GM19438 (cell line): Measurements from ENCODE around the gene TBR1.

Experiments used
- ATAC-seq: cut with Tn5 transposase; IDR thresholded peaks from one replicate; pipeline ENCODE4 v1.9.1; 2021; ENCODE audit warnings: low read depth; ENCODE audit not compliant: unreplicated experiment

Gene TBR1

DNA sequence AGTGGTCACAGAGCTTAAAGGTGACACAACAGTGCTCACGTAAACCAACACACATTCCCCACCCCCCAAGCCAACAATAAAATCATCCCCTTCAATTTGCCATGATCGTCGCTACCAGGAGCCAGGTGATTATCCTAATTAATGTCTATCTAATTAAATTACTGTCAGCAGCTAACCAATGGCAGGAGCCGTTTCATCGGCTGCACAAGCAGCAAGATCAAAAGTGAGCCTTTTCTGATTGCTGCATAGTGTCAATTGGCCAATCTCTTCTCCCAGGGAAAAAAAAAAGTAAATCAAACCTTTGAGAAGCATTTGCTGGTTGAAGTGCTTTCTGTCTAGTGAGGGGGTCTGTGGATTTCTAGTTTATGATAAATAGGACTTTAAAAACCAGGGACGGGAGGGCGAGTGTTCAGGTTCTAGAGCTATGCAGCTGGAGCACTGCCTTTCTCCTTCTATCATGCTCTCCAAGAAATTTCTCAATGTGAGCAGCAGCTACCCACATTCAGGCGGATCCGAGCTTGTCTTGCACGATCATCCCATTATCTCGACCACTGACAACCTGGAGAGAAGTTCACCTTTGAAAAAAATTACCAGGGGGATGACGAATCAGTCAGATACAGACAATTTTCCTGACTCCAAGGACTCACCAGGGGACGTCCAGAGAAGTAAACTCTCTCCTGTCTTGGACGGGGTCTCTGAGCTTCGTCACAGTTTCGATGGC lies at the start of gene TBR1:
TSS of gene TBR1 (plus strand) at position 311 of the 721 bp plus-strand sequence. CDS start at position 425, 114 bp downstream.
- ATAC-seq = no peak

DNA sequence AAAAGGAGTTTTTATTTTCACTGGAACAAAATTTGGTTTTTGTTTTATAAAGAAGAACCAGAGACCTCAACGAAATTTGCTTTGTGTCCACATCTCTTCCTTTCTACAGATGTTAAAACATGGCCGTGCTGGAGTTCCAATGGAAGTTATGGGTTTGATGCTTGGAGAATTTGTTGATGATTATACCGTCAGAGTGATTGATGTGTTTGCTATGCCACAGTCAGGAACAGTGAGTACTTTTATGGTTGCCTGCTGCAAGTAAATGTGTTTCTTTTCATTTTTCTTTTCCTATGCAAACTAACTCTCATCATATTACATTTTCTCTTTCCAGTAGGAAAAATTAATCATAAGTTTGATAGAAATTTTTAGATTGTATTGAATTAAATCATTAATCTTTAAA lies 48.4 kb upstream of the TBR1 start:
- ATAC-seq = no peak

DNA sequence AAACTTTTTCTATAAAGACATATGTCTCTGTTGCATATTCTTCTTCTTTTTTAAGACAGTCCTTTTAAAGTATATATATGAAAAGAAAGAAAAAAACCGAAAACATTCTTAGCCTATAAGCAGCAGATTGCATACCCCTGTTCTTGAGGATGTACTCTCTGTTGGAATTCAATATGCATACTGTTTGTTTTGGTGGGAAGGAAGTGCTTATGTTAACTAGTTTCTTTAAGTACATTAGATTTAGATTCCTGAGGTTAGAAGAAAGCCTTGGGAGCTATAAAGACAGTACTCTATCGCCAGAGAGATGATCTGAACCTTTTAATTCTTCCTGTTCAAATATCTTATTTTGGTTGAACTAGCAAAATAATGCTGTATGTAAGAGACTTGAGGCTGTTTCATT lies 46.8 kb upstream of the TBR1 start:
- no peak for ATAC-seq

DNA sequence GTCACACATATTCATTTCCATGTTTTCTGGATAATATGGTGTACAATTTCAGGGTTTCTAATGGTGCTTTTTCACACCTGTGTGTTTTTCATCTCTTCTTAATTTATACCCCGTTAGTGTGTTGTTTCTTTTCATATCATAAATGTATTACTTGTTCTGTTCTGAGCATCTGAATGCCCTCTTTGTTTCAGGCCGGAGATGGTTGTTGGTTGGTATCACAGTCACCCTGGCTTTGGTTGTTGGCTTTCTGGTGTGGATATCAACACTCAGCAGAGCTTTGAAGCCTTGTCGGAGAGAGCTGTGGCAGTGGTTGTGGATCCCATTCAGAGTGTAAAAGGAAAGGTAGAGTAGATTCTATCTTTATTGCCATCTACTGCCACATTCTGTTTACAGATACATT lies 45.1 kb upstream of the TBR1 start:
- ATAC-seq = no peak

DNA sequence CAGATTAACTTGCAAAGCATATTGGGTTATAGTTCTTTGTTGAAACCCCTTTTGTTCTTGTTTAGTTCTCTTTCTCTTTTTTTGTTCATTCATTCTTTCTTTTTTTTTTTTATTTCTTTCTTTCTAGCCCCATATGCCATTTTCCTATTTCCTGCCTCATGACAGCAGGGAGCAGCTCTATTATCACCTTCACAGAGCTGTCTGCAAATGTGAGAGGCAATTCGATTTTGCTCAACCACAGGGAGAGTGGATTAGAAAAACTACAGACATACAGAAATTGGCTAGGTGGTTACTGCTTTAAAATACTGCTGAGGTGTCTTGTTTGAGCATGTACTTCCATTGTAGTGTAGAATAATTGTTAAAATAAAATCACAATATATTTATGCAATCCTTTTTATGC lies 44.2 kb upstream of the TBR1 start:
- no peak for ATAC-seq

DNA sequence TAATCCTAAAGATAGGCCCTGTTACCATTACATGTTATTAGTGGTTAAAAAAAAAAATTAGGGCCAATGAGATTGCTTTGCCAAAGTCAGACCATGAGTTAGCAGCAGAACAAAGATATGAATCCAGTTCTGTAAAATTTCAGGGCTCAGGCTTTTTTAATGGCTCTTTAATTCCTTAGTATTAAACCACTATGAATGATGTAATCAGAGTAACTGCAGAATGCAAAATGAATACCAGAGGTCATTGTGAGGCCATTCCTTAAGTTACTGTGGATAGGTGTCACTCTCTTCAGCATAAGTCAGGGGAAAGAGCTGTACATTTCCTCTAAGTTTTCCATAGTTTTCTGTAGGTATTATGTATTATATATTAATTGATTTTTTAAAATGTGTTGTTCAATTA lies 42.2 kb upstream of the TBR1 start:
- no peak for ATAC-seq

DNA sequence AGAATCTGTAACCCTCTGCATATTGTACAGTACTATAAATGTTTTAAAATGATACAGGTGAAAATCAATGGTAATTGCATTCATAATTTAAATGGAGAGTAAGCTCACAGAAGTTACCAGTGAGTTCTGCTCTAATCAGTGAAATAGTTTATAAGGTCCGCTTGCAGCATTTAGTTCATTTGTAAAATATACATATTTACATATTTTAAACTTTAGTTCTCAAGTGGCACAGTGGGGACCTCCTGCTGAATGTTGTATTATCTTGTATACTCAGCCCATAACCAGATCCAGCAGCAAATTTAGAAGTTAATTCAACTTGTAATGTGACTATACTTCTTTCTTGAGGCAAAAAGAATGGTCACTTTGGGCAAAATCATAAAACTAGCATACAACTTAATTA lies 41.7 kb upstream of the TBR1 start:
- ATAC-seq = no peak

DNA sequence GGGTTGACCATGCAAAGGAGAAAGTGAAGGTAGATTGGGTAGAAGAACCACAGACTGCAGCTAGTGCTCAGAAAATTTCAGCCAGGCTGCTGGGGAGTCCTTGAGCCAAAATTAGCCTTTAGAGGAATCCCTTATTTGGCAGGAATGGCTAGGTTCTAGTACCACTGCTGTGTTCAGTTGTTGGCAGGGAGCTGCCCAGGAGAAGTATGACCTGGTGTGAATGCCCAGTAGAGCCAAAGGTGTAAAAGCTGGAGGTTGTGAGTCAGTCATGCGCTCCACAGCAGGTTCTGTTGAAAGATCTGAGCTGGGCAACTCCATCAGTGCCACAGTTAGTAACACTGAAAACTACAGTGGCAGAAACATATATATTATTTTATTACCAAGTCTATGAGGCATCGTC lies 36.4 kb upstream of the TBR1 start:
- no peak for ATAC-seq

DNA sequence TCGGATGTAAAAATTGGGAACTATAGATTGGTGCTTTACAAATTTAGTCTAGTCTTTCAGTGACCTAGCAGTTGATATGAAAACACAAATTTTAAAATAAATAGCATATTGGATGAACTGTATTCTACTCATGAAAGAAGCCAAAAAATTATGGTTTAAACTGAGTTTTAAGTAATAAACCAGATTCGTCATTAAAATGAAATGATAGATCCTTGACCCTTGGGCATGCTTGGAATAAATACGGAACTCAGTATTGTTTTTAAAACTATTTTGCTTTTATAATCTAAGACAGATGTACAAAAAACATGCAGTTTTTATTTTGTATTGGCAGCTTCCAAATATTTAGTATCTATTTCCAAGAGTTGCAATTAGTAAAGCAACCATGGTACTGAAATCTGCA lies 34.6 kb upstream of the TBR1 start:
- no peak for ATAC-seq

DNA sequence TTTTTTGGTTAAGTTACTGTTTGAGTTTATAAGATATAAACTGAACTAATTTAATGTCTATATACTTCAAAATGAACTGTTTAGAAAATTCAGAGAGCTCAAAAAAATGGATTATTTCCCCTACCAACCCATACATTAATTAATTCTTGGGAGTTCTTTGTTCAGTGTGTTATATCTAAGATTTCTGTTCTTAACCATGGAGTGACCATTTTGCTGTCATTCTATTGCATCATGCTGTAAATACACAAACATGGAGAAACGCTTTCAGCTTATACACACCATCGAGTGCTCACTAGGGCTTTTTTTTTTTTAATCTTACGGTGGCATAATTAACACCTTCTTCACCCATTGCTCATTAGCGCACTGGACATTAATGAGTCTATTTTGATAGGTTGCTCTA lies 33.4 kb upstream of the TBR1 start:
- no peak for ATAC-seq

DNA sequence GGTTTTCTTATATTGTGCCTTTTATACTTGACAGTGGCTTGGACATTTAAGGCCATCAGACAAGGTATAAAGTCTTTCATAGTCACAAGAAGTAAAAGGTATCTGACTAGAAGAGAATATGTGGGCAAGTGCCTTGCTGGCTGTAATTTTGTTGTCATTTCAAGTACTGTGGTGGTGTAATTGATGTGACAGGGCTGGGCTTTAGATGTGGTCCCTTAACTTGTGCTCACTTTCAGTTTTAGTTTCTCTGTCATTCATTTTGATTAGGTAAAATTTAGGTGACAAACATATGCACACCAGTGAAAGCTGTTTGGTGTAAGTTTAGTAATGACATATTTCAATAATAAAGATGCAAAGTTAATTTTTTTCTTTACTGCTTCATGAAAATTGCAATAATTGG lies 31.2 kb upstream of the TBR1 start:
- ATAC-seq = peak; percentile 65

DNA sequence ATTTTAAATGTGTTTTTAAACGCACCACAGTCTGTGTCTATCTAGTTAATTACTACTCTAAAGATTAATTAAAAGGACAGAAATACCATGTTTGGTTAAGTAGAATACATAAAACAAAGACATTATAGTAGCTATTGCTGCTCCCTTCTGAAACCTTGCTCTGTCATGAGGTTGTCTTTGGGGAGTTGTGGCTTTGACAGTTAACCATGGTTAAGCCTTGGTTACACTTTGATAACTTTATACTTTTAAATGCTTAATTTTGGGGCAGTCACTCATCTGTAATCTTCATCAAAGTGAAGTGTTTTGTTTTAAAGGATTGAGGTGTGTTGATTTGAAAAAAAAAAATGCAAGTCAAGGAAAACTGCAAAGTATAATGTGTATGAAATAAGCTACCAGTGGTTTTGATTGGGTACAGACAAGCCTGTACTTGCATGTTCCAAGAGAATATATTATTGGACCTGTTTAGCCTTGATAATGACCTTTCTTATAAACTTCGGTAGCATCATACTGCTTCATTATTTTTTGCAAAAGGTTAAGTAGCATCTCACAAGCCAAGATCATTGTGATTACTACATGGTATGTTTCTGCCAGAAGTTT lies 29.8 kb upstream of the TBR1 start:
- peak; percentile 76 for ATAC-seq

DNA sequence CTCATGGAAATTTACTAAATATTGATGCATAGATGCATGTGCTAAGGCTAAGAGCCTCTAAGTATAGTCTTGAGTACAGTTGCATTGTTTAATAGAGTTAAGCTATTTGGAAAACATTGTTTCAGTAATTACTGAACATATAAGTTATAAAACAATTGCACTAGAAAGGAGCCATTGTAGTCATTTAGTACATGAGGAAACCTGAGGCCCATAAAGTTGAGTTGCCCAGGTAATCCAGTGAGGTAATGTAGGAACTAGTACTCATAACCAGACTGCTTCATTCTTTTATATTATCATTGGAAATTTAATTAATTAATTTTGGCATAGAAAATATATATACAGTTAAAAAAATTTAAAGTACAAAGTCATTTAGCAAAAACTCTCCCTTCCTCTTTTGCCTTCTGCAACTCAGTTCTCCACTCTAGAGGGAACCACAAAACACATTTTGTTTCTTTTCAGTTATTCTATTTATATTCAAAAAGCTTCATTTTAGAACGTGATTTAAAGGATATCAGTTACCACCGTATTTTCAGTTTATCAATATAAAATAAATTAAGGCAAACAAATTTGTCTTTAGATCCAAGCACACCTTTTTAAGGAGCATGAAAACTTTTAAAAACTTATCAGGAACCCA lies 27.8 kb upstream of the TBR1 start:
- ATAC-seq = no peak

DNA sequence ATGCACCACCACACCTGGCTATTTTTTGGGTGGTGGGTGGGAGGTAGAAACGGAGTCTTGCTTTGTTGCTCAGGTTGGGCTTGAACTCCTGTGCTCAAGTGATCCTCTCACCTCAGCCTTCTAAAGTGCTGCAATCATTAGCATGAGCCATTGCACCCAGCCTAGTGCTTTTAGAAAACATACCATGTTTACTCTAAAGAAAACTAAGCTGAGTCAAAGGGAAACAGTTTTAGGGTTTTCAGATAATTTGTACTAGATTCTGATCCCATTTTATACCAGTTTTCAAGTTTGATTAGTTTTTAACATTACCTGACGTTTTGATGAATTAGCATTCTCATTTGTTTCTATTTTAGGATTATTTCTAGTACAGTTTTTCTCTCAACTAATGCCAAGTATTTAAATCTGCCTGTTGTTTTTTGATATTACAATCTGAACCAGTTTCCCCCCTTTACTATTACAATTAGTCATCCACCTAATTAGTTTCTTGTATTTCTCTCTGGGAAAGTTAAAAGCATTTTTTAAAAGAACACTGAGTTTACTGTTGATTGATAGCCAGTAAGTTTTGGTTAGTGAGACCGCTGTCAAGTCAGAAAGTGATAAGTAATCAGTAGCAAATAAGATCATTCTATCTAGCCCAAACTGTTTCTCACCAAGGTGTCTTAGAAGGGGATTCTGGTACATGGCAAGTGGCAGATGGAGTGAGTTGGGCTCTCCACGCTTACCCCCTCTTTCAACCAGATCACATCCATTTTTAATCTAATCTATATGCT lies 24.2 kb upstream of the TBR1 start:
- no peak for ATAC-seq

DNA sequence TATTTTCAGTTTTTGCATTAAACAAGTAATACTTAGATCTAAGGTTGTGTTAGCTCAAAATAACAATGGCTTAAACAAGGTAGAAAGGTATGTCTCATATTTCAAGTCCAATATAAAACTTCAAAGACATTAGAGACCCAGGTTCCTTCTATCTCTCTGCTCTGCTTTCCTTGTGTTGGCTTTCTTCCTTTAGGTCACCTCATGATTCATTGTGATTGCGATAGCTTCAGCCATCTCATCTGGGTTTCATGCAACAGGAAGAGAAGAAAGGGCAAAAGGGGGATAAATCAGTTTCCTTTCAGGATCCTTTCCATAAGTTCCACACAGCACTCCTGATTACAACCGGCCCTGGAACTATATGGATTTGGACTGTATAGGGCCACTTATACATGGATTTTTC lies 16.0 kb upstream of the TBR1 start:
- no peak for ATAC-seq

DNA sequence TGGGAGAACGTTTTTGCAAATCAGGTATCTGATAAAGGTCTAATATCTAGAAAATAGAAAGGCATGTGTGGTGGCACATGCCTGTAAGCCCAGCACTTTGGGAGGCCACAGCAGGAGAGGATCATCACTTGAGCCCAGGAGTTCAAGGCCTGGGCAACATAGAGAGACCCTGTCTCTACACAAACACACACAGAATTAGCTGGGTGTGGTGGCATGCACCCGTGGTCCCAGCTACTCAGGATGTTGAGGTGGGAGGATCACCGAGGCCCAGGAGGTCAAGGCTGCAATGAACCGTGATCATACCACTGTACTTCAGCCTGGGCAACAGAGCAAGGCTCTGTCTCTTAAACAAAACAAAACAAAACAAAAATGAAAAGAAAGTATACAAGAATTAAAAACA lies 13.8 kb upstream of the TBR1 start:
- ATAC-seq = no peak

DNA sequence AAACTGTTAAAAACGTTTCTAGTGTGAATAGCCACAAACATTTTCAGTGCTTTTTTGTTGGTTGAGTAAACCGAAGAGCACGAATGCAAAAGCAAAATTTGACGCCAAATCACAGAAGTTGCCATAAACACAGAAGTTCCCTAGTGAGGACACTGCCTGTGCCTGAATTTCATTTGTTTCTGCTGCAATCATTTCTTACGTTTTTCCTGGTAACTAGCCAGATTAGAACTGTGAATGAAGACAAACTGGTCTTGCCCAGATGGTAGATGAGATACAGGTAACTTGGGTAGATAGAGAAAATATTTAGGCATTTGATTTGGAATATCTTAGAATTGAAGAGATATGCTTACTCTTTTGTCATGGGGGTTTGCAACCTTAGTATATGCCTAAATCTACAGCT lies 9.8 kb upstream of the TBR1 start:
- no peak for ATAC-seq

DNA sequence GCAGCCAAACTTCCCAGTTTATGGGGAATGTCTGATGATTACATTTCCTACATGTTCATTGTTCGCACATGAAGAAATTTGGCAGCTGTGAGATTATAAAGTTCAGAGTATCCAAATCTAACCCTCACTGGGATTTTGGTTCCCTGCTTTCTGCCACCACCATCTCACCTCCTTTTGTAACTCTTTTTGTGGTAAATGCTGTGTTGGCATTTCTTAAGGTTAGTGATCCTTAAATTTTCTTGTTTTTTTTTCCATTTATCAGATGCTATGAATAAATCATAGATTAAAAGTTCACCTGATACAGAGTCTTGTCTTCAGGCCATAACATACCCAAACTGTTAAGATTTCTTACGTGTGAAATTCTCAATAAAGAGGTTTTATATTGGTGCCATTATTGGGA lies 8.5 kb upstream of the TBR1 start:
- ATAC-seq = no peak

DNA sequence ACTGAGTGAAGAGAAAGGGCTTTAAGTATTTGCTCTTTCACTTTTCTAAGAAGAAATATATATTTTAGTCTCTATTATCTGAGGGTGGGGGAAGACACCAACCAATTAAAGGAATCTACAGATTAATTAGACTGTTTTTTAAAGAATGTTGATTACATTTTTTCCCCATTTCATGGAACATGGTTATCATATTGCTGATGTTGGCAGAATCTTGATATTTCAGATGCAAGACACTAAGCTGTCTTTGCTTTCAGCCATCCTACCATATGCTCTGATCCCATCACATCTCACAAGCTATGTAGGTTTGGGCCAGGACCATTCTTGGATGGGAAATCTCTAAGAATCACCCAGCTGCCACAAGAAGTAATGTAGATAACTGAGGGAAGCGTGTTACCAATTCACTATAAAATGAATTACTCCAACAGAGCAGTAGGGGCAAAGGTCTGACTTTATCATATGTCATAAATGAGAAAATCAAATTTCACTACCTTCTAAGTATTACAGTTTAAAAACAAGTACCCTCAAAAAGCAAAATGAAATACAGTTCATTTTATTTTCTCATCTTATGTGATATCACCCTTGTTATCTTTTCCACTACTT lies 6.7 kb upstream of the TBR1 start:
- no peak for ATAC-seq

DNA sequence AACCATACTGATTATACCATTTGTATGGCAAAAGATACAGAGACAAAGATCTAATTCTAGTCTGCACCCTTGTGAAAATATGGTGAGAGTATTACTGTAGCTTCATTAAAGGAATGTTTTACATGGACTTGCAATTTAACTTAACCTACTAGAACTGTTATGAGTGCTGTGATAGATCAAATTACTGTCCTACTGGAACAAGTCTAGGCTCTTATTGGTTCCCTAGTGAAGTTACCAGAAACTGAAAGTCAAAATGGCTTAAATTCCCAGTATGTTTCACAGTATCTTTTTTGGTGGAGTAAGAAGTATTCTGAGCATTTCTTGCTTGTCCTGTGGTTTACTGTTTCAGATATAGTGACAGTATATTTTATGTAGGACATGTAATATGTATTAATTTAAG lies 3.8 kb upstream of the TBR1 start:
- no peak for ATAC-seq
